K562 (cell line): ENCODE measurements around the gene GNG7. TPM values are rescaled to one million over a fixed set of nuclear protein-coding genes. Genes with fewer than 3 reads are reported as not detected.

Experiments used
- CHD7 ChIP-seq: fragments of 200-600 bp; sonication (generic); IDR thresholded peaks from one replicate; pipeline ENCODE4 v1.6.1; 2012; ENCODE audit warnings: mild to moderate bottlenecking, low read depth, low read length, inconsistent platforms
- ELK1 ChIP-seq: sonication (generic); formaldehyde crosslinking; IDR thresholded peaks from 2 replicates; pipeline ENCODE4 v1.8.1; 2022; ENCODE audit warnings: missing genetic modification reagents
- FOXK1 ChIP-seq: sonication (generic); formaldehyde crosslinking; IDR thresholded peaks from 2 replicates; pipeline ENCODE4 v1.8.0; 2022; ENCODE audit warnings: missing genetic modification reagents, mild to moderate bottlenecking, borderline replicate concordance
- GTF3C2 ChIP-seq: IDR thresholded peaks from 3 replicates; pipeline ENCODE4 v1.6.1; 2011; ENCODE audit warnings: borderline replicate concordance, mild to moderate bottlenecking, moderate library complexity; ENCODE audit not compliant: insufficient read length; ENCODE audit errors: extremely low read depth
- HNRNPK ChIP-seq: fragments of 200-400 bp; formaldehyde crosslinking; IDR thresholded peaks from one replicate; pipeline ENCODE4 v1.6.1; 2018; ENCODE audit warnings: mild to moderate bottlenecking, low read depth, low read length; ENCODE audit not compliant: poor library complexity, severe bottlenecking
- ILK ChIP-seq: fragments of 450-650 bp; IDR thresholded peaks from 2 replicates; pipeline ENCODE4 v1.6.1; 2016; ENCODE audit warnings: missing genetic modification characterization, low read depth, mild to moderate bottlenecking, missing compliant biosample characterization, moderate library complexity, borderline replicate concordance
- MTA1 ChIP-seq: fragments of 450-650 bp; IDR thresholded peaks from 2 replicates; pipeline ENCODE4 v1.6.1; 2017; ENCODE audit warnings: borderline replicate concordance
- PCBP1 ChIP-seq: fragments of 200-400 bp; formaldehyde crosslinking; IDR thresholded peaks from 2 replicates; pipeline ENCODE4 v1.6.1; 2018; ENCODE audit warnings: mild to moderate bottlenecking, low read depth, low read length; ENCODE audit not compliant: poor library complexity, severe bottlenecking
- SAFB ChIP-seq: fragments of 200-400 bp; formaldehyde crosslinking; IDR thresholded peaks from 2 replicates; pipeline ENCODE4 v1.6.1; 2017; ENCODE audit warnings: low read depth, low read length, borderline replicate concordance
- SIX5 ChIP-seq, 2 experiments: IDR thresholded peaks; 2 replicates each; pipeline ENCODE4 v1.6.1; 2011; ENCODE audit warnings: low read length in 2 of 2, borderline replicate concordance in 1 of 2, low read depth in 1 of 2, mild to moderate bottlenecking in 1 of 2, moderate library complexity in 1 of 2; ENCODE audit not compliant: insufficient read depth in 1 of 2
- XRCC4 ChIP-seq: IDR thresholded peaks from one replicate; pipeline ENCODE4 v1.6.1; 2011; ENCODE audit not compliant: insufficient read depth, insufficient read length; ENCODE audit errors: extremely low read depth
- ZNF324 ChIP-seq: fragments of 250-450 bp; sonication (Bioruptor Pico); IDR thresholded peaks from 2 replicates; pipeline ENCODE4 v1.4.0; 2020; ENCODE audit warnings: mild to moderate bottlenecking
- polyA plus RNA-seq, 8 experiments: library from polyadenylated mRNA; depleted of rRNA in 4 of 8; stranded (reverse) in 5 of 8; unstranded in 3 of 8; fragments of >200 nt; fragmentation: Nextera tagmentation in 2 of 8; fragmentation: Illumina TruSeq in 1 of 8; extraction: Ambion mirVana in 2 of 8; extraction: Trizol in 1 of 8; gene quantifications; 2 replicates each; pipeline versions ENCODE4 v1.2.1 to v1.2.3, GENCODE V29; 2011 to 2014; ENCODE audit warnings: inconsistent platforms in 1 of 8, missing spikeins in 1 of 8
- total RNA-seq, 7 experiments: library from RNA; depleted of rRNA in 6 of 7; stranded (reverse); fragments of >200 nt in 6 of 7; fragmentation: Illumina TruSeq in 2 of 7; extraction: Trizol in 2 of 7; gene quantifications; 2 replicates each; pipeline versions ENCODE4 v1.2.1 to v1.2.3, GENCODE V29; 2011 to 2021; ENCODE audit warnings: low replicate concordance in 1 of 7

Gene GNG7
- total and polyA plus RNA-seq, 9 of the 15 experiments (the other 6 are each of a cell fraction or from before 2014, with no cell fraction given) = 0.01 to 0.20 (median 0.06) TPM; not detected in 1

- no peak for TF ChIP-seq GTF3C2
- no peak for TF ChIP-seq XRCC4
- TF ChIP-seq SAFB = no peak
- TF ChIP-seq ILK (tag) = no peak
- no peak; the same call in 1 of the 2 replicates for TF ChIP-seq MTA1
- no peak for TF ChIP-seq SIX5 (IDR thresholded peaks at IDR 0.05; ENCODE audit: borderline replicate concordance in 1 of 2, insufficient read depth in 1 of 2, low read depth in 1 of 2, low read length in 2 of 2)
- no peak for TF ChIP-seq PCBP1
- TF ChIP-seq ELK1 = no peak
- no peak for TF ChIP-seq FOXK1 (CRISPR knock-in tag)
- TF ChIP-seq CHD7 = no peak
- no peak for TF ChIP-seq ZNF324 (CRISPR knock-in tag)
- no peak for TF ChIP-seq HNRNPK
Measured at GRCh38 chr19:2507109-2507508, 195.4 kb downstream of the GNG7 start (continued).
